ENCODE data around the gene SERTAD3.
"Not testable (repeated sequence)": the region's sequence is repeated elsewhere in the genome, so short reads cannot be mapped to it uniquely, and the experiment has no call there.

Gene SERTAD3

GRCh38 chr19:40449506-40449905 lies 5.4 kb upstream of the SERTAD3 start:
- peaks cover 0 to 3% of the 10 kb centered on the region in 2 donors for H3K4me1 Mint-ChIP-seq
- no peak overlapping the region for H3K4me3 Mint-ChIP-seq
- ATAC-seq (replicated peaks) = no peak
- H3K27ac Mint-ChIP-seq = no peak overlapping the region
- no peak for DNase-seq
- no peaks in the 10 kb centered on the region for H3K9me3 Mint-ChIP-seq
- H3K36me3 Mint-ChIP-seq = peaks cover 4 to 5% of the 10 kb centered on the region in 2 donors
- H3K27me3 Mint-ChIP-seq = no peaks in the 10 kb centered on the region

DNA sequence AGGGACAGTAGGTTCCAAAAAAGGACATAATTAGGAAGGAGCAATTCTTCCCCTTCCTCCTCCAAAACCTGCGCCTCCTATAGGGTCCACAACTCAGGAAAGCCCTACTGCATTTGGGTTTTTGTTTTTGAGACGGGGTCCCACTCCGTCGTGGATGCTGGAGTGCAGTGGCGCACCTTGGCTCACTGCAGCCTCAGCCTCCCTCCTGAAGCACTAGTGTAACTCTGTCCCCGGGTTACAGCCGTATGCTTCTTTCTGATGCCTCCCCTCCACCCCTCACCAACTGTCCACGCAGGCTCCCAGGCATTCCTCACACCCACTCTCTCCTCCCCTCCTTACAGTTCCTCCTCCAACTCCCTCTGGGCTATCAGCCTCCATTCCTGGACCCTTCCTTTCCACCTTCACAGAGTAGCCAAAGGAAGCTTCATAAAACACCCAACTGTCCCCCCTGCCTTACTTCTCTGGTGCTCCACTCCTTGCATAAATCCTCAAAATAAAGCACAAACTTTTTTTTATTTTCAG lies 2.2 kb upstream of the SERTAD3 start:
- no peak for ATAC-seq (replicated peaks)
- no peak for DNase-seq
- Mint-ChIP-seq H3K4me1 (peaks cover 8 to 12% of the 10 kb centered on the region in 2 donors), H3K36me3 (peaks cover 13 to 17% of the 10 kb centered on the region in 2 donors), H3K4me3 (peak overlapping the region in 1 of 2 donors; percentile 47), H3K27ac (no peak overlapping the region), H3K9me3 (no peaks in the 10 kb centered on the region), H3K27me3 (no peaks in the 10 kb centered on the region)

GRCh38 chr19:40445780-40446262 lies 1.7 kb upstream of the SERTAD3 start:
- H3K36me3 Mint-ChIP-seq = peaks cover 14 to 22% of the 10 kb centered on the region in 2 donors
- H3K4me3 Mint-ChIP-seq = peak overlapping the region; percentile 22 to 70
- H3K9me3 Mint-ChIP-seq = no peaks in the 10 kb centered on the region
- ATAC-seq (replicated peaks) (no peak), DNase-seq (no peak)
- H3K27me3 Mint-ChIP-seq = no peaks in the 10 kb centered on the region
- H3K27ac Mint-ChIP-seq = peak overlapping the region; percentile 47
- peaks cover 8 to 12% of the 10 kb centered on the region in 2 donors for H3K4me1 Mint-ChIP-seq

DNA sequence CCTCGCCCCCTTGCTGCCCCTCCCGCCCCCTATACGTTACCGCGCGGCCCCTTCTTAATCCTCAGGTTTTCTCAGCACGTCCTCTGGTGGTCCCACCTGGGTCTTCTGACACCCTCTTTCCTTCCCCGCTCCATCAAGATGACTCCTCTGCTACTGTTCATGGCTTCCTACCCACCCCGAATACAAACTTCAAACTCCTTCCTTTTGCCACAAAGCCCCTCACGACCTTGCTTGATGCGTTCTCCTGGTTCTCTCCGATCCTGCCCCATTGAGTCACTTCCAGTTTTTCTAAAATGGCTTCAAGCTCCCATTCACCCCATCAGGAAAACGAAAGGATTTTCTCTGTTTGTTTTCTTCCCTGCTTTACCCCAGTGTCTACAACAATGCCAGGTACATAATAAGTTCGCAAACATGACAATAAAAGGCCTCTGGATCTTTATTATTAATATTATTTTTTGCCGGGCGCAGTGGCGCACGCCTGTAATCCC lies 734 bp upstream of the SERTAD3 start:
- H3K27ac Mint-ChIP-seq = peak overlapping the region; percentile 99
- DNase-seq (no peak), ATAC-seq (replicated peaks) (no peak)
- H3K27me3 Mint-ChIP-seq = no peaks in the 10 kb centered on the region
- peaks cover 11 to 29% of the 10 kb centered on the region in 2 donors for H3K36me3 Mint-ChIP-seq
- no peaks in the 10 kb centered on the region for H3K9me3 Mint-ChIP-seq
- H3K4me3 Mint-ChIP-seq = peak overlapping the region; percentile 95 to 100
- peaks cover 8 to 17% of the 10 kb centered on the region in 2 donors for H3K4me1 Mint-ChIP-seq

DNA sequence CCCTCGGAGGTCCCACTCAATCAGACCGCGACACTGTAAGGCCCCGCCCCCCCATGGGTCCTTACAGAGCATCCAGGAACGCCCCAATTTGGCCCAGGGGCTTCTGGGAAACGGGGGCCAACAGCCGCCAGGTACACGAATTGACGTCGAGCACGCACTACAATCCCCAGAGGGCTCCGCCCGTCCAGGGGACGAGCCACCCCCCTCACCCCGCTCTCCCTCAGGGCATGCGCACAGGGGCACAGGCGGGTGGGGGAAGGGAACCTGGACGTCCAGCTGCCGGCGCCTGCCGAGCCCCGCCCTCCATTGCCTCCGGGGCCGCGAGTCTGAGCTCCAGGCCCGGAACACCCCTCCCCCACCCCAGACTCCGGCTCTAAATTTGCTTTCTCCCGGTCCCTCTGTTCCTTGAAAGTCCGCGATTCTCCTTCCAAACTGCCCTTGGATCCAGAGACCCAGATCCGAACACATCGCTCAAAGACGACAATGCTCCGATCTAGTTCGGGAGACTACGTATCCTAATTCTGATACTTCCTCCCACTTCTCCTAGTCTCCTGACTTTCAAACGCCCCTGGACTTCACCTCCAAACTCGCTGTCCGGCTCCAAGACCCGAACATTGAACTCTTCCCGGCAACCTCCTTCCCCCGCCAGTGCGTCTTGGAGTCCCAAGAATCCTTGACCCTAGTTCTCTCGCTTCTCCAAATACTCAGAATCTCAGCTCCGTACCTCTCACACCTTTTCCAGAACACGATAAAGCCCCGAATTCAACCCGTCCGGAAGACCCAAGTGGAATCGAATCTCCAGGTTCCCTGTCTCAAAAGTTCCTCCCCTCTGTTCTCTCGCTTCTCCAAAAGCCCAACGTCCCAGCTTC lies 770 bp downstream of the SERTAD3 start:
- Mint-ChIP-seq H3K36me3 (peaks cover 16 to 31% of the 10 kb centered on the region in 2 donors), H3K27me3 (no peaks in the 10 kb centered on the region), H3K9me3 (no peaks in the 10 kb centered on the region), H3K27ac (peak overlapping the region; percentile 99), H3K4me1 (peaks cover 13 to 27% of the 10 kb centered on the region in 2 donors), H3K4me3 (peak overlapping the region; percentile 95 to 100)
- ATAC-seq (replicated peaks) = peak; percentile 79 to 81
- DNase-seq = peak; percentile 99

GRCh38 chr19:40442328-40443130 lies 1.6 kb downstream of the SERTAD3 start:
- peaks cover 19 to 35% of the 10 kb centered on the region in 2 donors for H3K36me3 Mint-ChIP-seq
- ATAC-seq (replicated peaks) (no peak), DNase-seq (no peak)
- peak overlapping the region; percentile 99 for H3K27ac Mint-ChIP-seq
- H3K4me1 Mint-ChIP-seq = peaks cover 16 to 32% of the 10 kb centered on the region in 2 donors
- H3K27me3 Mint-ChIP-seq = no peaks in the 10 kb centered on the region
- no peaks in the 10 kb centered on the region for H3K9me3 Mint-ChIP-seq
- peak overlapping the region; percentile 95 to 100 for H3K4me3 Mint-ChIP-seq

- no peak overlapping the region for H3K27ac Mint-ChIP-seq
- H3K4me1 Mint-ChIP-seq = peaks cover 16 to 32% of the 10 kb centered on the region in 2 donors
- DNase-seq = no peak
- H3K36me3 Mint-ChIP-seq = peaks cover 19 to 35% of the 10 kb centered on the region in 2 donors
- H3K9me3 Mint-ChIP-seq = no peaks in the 10 kb centered on the region
- no peaks in the 10 kb centered on the region for H3K27me3 Mint-ChIP-seq
- ATAC-seq (replicated peaks) = no peak
- H3K4me3 Mint-ChIP-seq = peak overlapping the region; percentile 95 to 100
Measured at GRCh38 chr19:40441719-40442253, 2.3 kb downstream of the SERTAD3 start.

GRCh38 chr19:40438284-40438683 lies 5.9 kb downstream of the SERTAD3 start:
- DNase-seq (no peak), ATAC-seq (replicated peaks) (no peak)
- H3K9me3 Mint-ChIP-seq = no peaks in the 10 kb centered on the region
- no peak overlapping the region for H3K4me3 Mint-ChIP-seq
- H3K27ac Mint-ChIP-seq = peak overlapping the region; percentile 47
- H3K27me3 Mint-ChIP-seq = no peaks in the 10 kb centered on the region
- H3K36me3 Mint-ChIP-seq = peaks cover 17 to 32% of the 10 kb centered on the region in 2 donors
- peaks cover 26 to 61% of the 10 kb centered on the region in 2 donors for H3K4me1 Mint-ChIP-seq

DNA sequence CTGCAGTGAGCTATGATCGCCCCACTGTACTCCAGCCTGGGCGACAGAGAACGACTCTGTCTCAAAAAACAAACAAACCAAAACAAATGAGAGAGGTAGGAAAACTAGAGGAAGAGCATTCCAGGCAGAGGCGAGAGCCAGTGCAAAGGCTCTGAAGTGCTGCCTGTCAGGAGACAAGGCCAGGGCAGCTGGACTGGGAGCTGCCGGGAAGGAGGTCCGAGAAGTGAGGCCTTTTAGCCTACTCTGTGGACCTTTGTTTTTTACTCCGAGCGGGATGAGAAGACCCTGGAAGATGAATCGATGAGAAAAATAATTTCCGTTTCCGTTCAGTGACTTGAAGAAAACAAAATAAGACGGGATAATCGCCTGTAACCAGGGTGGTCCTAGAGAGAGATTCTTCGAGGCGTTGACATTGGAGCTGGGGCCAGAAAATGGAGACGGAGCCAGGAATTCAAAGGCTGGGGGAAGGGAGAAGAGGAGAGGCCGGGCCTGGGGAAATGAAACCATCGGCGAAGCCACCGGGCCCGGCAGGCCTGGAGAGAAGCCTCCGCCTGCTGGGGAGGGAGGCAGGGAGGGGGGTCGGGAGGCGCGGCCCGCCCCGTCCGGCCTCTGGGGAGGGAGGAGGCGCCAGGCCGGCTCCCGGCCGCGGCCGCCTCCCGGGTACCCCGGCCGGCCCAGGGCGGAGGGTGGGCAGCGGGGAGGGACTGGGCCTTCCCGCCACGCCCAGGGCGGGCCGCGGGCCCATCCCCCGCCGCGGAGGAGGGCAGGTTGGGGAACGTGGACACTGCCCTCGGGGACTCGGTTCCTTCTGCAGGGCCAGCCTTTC lies 10.5 kb downstream of the SERTAD3 start:
- peak overlapping the region; percentile 85 to 86 for H3K4me3 Mint-ChIP-seq
- no peaks in the 10 kb centered on the region for H3K27me3 Mint-ChIP-seq
- peak overlapping the region; percentile 90 for H3K27ac Mint-ChIP-seq
- H3K36me3 Mint-ChIP-seq = peaks cover 5 to 9% of the 10 kb centered on the region in 2 donors
- H3K9me3 Mint-ChIP-seq = no peaks in the 10 kb centered on the region
- peaks cover 18 to 43% of the 10 kb centered on the region in 2 donors for H3K4me1 Mint-ChIP-seq
- peak; percentile 43 for DNase-seq
- peak; percentile 76 to 81 for ATAC-seq (replicated peaks)

DNA sequence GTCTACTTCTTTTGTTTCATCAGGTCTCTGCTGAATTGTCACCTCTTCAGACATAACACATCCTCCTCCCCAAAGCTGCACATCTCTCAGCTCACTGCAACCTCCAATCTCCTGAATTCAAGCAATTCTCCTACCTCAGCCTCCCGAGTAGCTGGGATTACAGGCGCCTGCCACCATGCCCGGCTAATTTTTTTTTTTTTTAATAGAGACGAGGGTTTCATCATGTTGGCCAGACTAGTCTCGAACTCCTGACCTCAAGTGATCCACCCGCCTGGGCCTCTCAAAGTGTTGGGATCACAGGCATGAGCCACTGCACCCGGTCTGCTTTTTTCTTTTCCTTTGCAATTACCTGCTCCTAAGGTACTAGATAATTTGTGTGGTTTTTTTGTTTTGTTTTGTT lies 11.4 kb downstream of the SERTAD3 start:
- not testable (repeated sequence) for DNase-seq; ATAC-seq (replicated peaks); H3K27me3 Mint-ChIP-seq; H3K9me3 Mint-ChIP-seq; H3K36me3 Mint-ChIP-seq
- peak overlapping the region in 1 of 2 donors; percentile 86 for H3K4me3 Mint-ChIP-seq
- H3K4me1 Mint-ChIP-seq = peaks cover 16 to 36% of the 10 kb centered on the region in 2 donors
- H3K27ac Mint-ChIP-seq = peak overlapping the region; percentile 90

DNA sequence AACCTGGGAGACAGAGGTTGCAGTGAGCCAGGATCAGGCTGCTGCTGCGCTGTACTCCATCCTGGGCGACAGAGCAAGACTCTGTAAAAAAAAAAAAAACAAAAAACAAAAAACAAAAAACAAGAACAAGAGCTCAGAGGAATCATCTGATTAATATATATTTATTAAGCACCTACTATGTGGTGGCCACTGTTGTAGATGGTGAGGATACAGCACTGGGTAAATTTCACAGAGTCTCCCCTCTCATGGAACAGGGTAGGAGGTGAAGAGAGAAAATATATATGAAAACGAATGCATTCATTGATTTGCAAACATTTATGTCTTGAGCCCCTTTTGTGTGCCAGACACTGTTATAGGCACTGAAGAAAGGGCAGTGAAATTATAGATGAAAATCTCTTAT lies 12.4 kb downstream of the SERTAD3 start:
- H3K4me3 Mint-ChIP-seq = no peak overlapping the region
- no peak overlapping the region for H3K27ac Mint-ChIP-seq
- no peaks in the 10 kb centered on the region for H3K27me3 Mint-ChIP-seq
- peaks cover 16 to 36% of the 10 kb centered on the region in 2 donors for H3K4me1 Mint-ChIP-seq
- ATAC-seq (replicated peaks) (no peak), DNase-seq (no peak)
- peaks cover 2 to 4% of the 10 kb centered on the region in 2 donors for H3K36me3 Mint-ChIP-seq
- H3K9me3 Mint-ChIP-seq = no peaks in the 10 kb centered on the region

GRCh38 chr19:40430242-40430641 lies 13.9 kb downstream of the SERTAD3 start:
- not testable (repeated sequence) for ATAC-seq (replicated peaks)

GRCh38 chr19:40428197-40428596 lies 15.9 kb downstream of the SERTAD3 start:
- ATAC-seq (replicated peaks); H3K9me3 Mint-ChIP-seq; H3K4me3 Mint-ChIP-seq; H3K36me3 Mint-ChIP-seq; H3K27me3 Mint-ChIP-seq; H3K27ac Mint-ChIP-seq; DNase-seq: not testable (repeated sequence)
- peaks cover 14 to 23% of the 10 kb centered on the region in 2 donors for H3K4me1 Mint-ChIP-seq

More at GRCh38 chr19:40430242-40430641, 13.9 kb downstream of the SERTAD3 start:
- not testable (repeated sequence) for H3K27ac Mint-ChIP-seq, H3K36me3 Mint-ChIP-seq, H3K9me3 Mint-ChIP-seq, DNase-seq, H3K4me3 Mint-ChIP-seq, H3K27me3 Mint-ChIP-seq
- peaks cover 15 to 29% of the 10 kb centered on the region in 2 donors for H3K4me1 Mint-ChIP-seq
